Nasal cavity respiratory epithelium epithelial cell of viscerocranial mucosa (primary cell): ENCODE measurements around the gene OR6N1. TPM values are rescaled to one million over a fixed set of nuclear protein-coding genes. Genes with fewer than 3 reads are reported as not detected.

Source experiments
- total RNA-seq: library from RNA; depleted of rRNA; stranded (reverse); fragments of >200 nt; gene quantifications from 2 replicates; pipeline ENCODE4 v1.2.3, GENCODE V29; 2014

OR6N1 gene
- total RNA-seq, result not detected in 2 replicates

GRCh38 chr1:158771950-158772866, at the start of gene OR6N1:
TSS of gene OR6N1 (minus strand) at chr1:158772195. CDS start at chr1:158766682, 5,513 bp downstream.

GRCh38 chr1:158781104-158781503, 9.1 kb upstream of the OR6N1 start, which contains the start of gene OR6N2:
TSS of gene OR6N2 (minus strand) at chr1:158781204. CDS start at chr1:158777635, 3,569 bp downstream.

GRCh38 chr1:158754420-158754819, 17.6 kb downstream of the OR6N1 start, which contains the start of gene OR6K6:
TSS of gene OR6K6 (plus strand) at chr1:158754720. CDS start at chr1:158754888, 168 bp downstream.

GRCh38 chr1:158720620-158721019, 51.4 kb downstream of the OR6N1 start, which contains the start of gene OR6K3:
TSS of gene OR6K3 (minus strand) at chr1:158720720. CDS start at chr1:158718115, 2,605 bp downstream.

Other genes starting within 250 kb of the OR6N1 start
- gene OR6Y1, start 217.8 kb downstream of the OR6N1 start, total RNA-seq, result not detected in 2 replicates
- not detected in 2 replicates for gene OR6P1, start 201.6 kb downstream of the OR6N1 start, total RNA-seq
- gene OR10X1, start 192.3 kb downstream of the OR6N1 start, total RNA-seq, result not detected in 2 replicates
- gene OR10Z1, start 166.9 kb downstream of the OR6N1 start, total RNA-seq, result not detected in 2 replicates
- not detected in 2 replicates for gene SPTA1, start 85.5 kb downstream of the OR6N1 start, total RNA-seq
- not detected in 2 replicates for gene OR6K2, start 71.5 kb downstream of the OR6N1 start, total RNA-seq
- gene OR6K3, start 51.5 kb downstream of the OR6N1 start, total RNA-seq, result not detected in 2 replicates
- not detected in 2 replicates for gene OR6K6, start 17.5 kb downstream of the OR6N1 start, total RNA-seq
- not detected in 2 replicates for gene OR6N2, start 9.0 kb upstream of the OR6N1 start, total RNA-seq
- not detected in 2 replicates for gene MNDA, start 59.2 kb upstream of the OR6N1 start, total RNA-seq
- gene PYHIN1, start 159.4 kb upstream of the OR6N1 start, total RNA-seq, result 0.21 TPM in 1 of 2 replicates, not detected in the other
- gene IFI16, start 237.7 kb upstream of the OR6N1 start, total RNA-seq, result 94.0 and 141 TPM in 2 replicates